PFSK-1 (cell line): ENCODE measurements around the gene PXYLP1.

Experiments
- FOXP2 ChIP-seq: optimal IDR thresholded peaks from 2 replicates; pipeline ENCODE3; 2011; ENCODE audit warnings: borderline replicate concordance, control low read depth, inconsistent platforms; ENCODE audit not compliant: insufficient read depth; ENCODE audit errors: extremely low read length, extremely low read depth
- POLR2AphosphoS5 ChIP-seq: IDR thresholded peaks from 2 replicates; pipeline ENCODE4 v1.6.1; 2012; ENCODE audit warnings: low read depth, mild to moderate bottlenecking, control low read depth, low read length, moderate library complexity
- REST ChIP-seq, 2 experiments: IDR thresholded peaks; 2 replicates each; pipeline versions ENCODE4 v1.6.1 to v1.8.0; 2011 to 2012; ENCODE audit warnings: low read depth in 2 of 2, low read length in 2 of 2, control low read depth in 1 of 2, inconsistent platforms in 1 of 2, mild to moderate bottlenecking in 1 of 2, moderate library complexity in 1 of 2; ENCODE audit not compliant: insufficient read depth in 1 of 2
- SIN3A ChIP-seq: IDR thresholded peaks from 2 replicates; pipeline ENCODE4 v1.6.1; 2012; ENCODE audit warnings: mild to moderate bottlenecking, low read length, moderate library complexity, borderline replicate concordance; ENCODE audit not compliant: insufficient read depth
- TAF1 ChIP-seq: IDR thresholded peaks from 2 replicates; pipeline ENCODE4 v1.6.1; 2012; ENCODE audit warnings: low read length, control low read depth, borderline replicate concordance; ENCODE audit not compliant: insufficient read depth

The PXYLP1 gene

GRCh38 chr3:141250342-141250741 lies 18.7 kb downstream of the PXYLP1 start:
- TF ChIP-seq POLR2AphosphoS5: no peak
- TF ChIP-seq FOXP2: no peak
- TF ChIP-seq TAF1: no peak
- TF ChIP-seq REST (IDR thresholded peaks at IDR 0.05; ENCODE audit: insufficient read depth in 1 of 2, low read depth in 2 of 2, low read length in 2 of 2): no peak
- no peak for TF ChIP-seq SIN3A

GRCh38 chr3:141250828-141251227 lies 19.2 kb downstream of the PXYLP1 start:
- TF ChIP-seq FOXP2 (no peak), TAF1 (no peak)

GRCh38 chr3:141253326-141253725 lies 21.7 kb downstream of the PXYLP1 start:
- TF ChIP-seq REST (IDR thresholded peaks at IDR 0.05; ENCODE audit: insufficient read depth in 1 of 2, low read depth in 2 of 2, low read length in 2 of 2): no peak
- no peak for TF ChIP-seq POLR2AphosphoS5

- no peak for TF ChIP-seq POLR2AphosphoS5
- no peak for TF ChIP-seq REST (IDR thresholded peaks at IDR 0.05; ENCODE audit: insufficient read depth in 1 of 2, low read depth in 2 of 2, low read length in 2 of 2)
- TF ChIP-seq FOXP2: no peak
- no peak for TF ChIP-seq TAF1
- TF ChIP-seq SIN3A: no peak
Measured at GRCh38 chr3:141253811-141254210, 22.2 kb downstream of the PXYLP1 start.

- no peak for TF ChIP-seq FOXP2
- TF ChIP-seq SIN3A: no peak
Measured at GRCh38 chr3:141255137-141255845, 23.7 kb downstream of the PXYLP1 start.

- TF ChIP-seq REST (IDR thresholded peaks at IDR 0.05; ENCODE audit: insufficient read depth in 1 of 2, low read depth in 2 of 2, low read length in 2 of 2): no peak
- no peak for TF ChIP-seq TAF1
Measured at GRCh38 chr3:141255846-141256261, 24.2 kb downstream of the PXYLP1 start.
